K562 (cell line): Measurements from ENCODE around the gene IFFO2. TPM values are rescaled to one million over a fixed set of nuclear protein-coding genes. Genes with fewer than 3 reads are reported as not detected.

Experiments used
- ATAC-seq: fragments of 200-7000 bp; cut with Tn5 transposase; 3 replicates; pipeline ENCODE4 v1.9.1; 2020; ENCODE audit warnings: moderate library complexity
- BruUV-seq: library from RNA; stranded (reverse); fragments of 400-500 nt; replicated peaks from 2 replicates; lab custom pipeline; 2021; lab: Mats Ljungman, UMichigan
- CTCF ChIA-PET: fragments of 300-600 bp; formaldehyde crosslinking; extraction: SDS; loops from one replicate; lab custom pipeline; 2021; ENCODE audit warnings: low intra/inter-chr PET ratio; lab: Yijun Ruan, JAX
- POLR2A ChIA-PET: fragments of 300-600, 350-650 bp; sonication (Branson Sonifier 250); formaldehyde crosslinking; extraction: SDS; loops from one replicate; lab custom pipeline; 2021; ENCODE audit warnings: antibody characterized with exemption, inconsistent platforms; lab: Yijun Ruan, JAX
- DNase-seq, 4 experiments: peaks; one replicate each; pipeline versions ENCODE4 v3.0.0 to v3.0.0-alpha.2; 2011 to 2018; ENCODE audit warnings: low spot score in 3 of 4, mixed read lengths in 3 of 4; ENCODE audit errors: extremely low read depth in 1 of 4
- FAIRE-seq: peaks from 2 replicates; lab custom pipeline; 2011; peaks lifted over from hg19 to GRCh38; lab: Jason Lieb, UNC
- H2AFZ ChIP-seq: 2 replicates; pipeline ENCODE4 v1.6.0; 2011; ENCODE audit warnings: low read depth, low read length, control low read depth, inconsistent platforms
- H3K27ac ChIP-seq: fragments of 200-600 bp; 3 replicates; pipeline ENCODE4 v1.8.0; 2011; ENCODE audit warnings: low read depth, mild to moderate bottlenecking, control low read depth, inconsistent platforms, low read length, moderate library complexity, mixed read lengths; ENCODE audit errors: extremely low read depth
- H3K27me3 ChIP-seq, 2 experiments: fragments of 300-600 bp in 1 of 2; 2 replicates in 1 of 2; 3 replicates in 1 of 2; pipeline versions ENCODE4 v1.6.0 to v1.8.0; 2011; ENCODE audit warnings: inconsistent platforms in 2 of 2, low read length in 2 of 2, mild to moderate bottlenecking in 1 of 2, mixed read lengths in 1 of 2, moderate library complexity in 1 of 2; ENCODE audit not compliant: control insufficient read depth in 2 of 2, insufficient read depth in 2 of 2
- H3K36me3 ChIP-seq: fragments of 300-600 bp; 3 replicates; pipeline ENCODE4 v1.8.0; 2011; ENCODE audit warnings: mild to moderate bottlenecking, low read length, inconsistent platforms; ENCODE audit not compliant: control insufficient read depth, insufficient read depth
- H3K4me1 ChIP-seq, 2 experiments: fragments of 200-600 bp in 1 of 2; replicated peaks in 1 of 2; 2 replicates in 1 of 2; 3 replicates in 1 of 2; pipeline versions ENCODE4 v1.5.1 to v1.8.0; 2011; ENCODE audit warnings: inconsistent platforms in 2 of 2, low read length in 2 of 2, mild to moderate bottlenecking in 1 of 2, mixed read lengths in 1 of 2, moderate library complexity in 1 of 2; ENCODE audit not compliant: control insufficient read depth in 2 of 2, insufficient read depth in 2 of 2
- H3K4me2 ChIP-seq: 2 replicates; pipeline ENCODE4 v1.6.1; 2011; ENCODE audit warnings: low read length, control low read depth, inconsistent platforms, mixed read lengths; ENCODE audit not compliant: insufficient read depth
- H3K4me3 ChIP-seq: fragments of 200-600 bp; sonication (generic), shearing (Covaris generic); 2 replicates; pipeline ENCODE4 v1.5.1; 2016; ENCODE audit warnings: control low read depth, inconsistent platforms
- H3K79me2 ChIP-seq: fragments of 200-600 bp; 3 replicates; pipeline ENCODE4 v1.8.0; 2011; ENCODE audit warnings: low read length, inconsistent platforms; ENCODE audit not compliant: control insufficient read depth, insufficient read depth
- H3K9ac ChIP-seq, 2 experiments: 2 replicates each; pipeline versions ENCODE4 v1.6.0 to v1.6.1; 2011; ENCODE audit warnings: low read depth in 2 of 2, low read length in 2 of 2, control low read depth in 1 of 2, inconsistent platforms in 1 of 2, mild to moderate bottlenecking in 1 of 2, mixed read lengths in 1 of 2; ENCODE audit not compliant: insufficient read depth in 1 of 2
- H3K9me1 ChIP-seq: one replicate; pipeline ENCODE4 v1.6.0; 2011; ENCODE audit warnings: inconsistent platforms, mild to moderate bottlenecking, low read length, moderate library complexity; ENCODE audit not compliant: control insufficient read depth, insufficient read depth
- H3K9me3 ChIP-seq: replicated peaks from 2 replicates; pipeline ENCODE4 v1.5.1; 2011; ENCODE audit warnings: low read depth, low read length, inconsistent platforms; ENCODE audit not compliant: control insufficient read depth, insufficient read depth
- H4K20me1 ChIP-seq: replicated peaks from 2 replicates; pipeline ENCODE4 v1.6.1; 2011; ENCODE audit warnings: low read length, inconsistent platforms, mixed read lengths; ENCODE audit not compliant: control insufficient read depth, insufficient read depth
- CREB3 ChIP-seq: fragments of 450-650 bp; conservative IDR thresholded peaks from 2 replicates; pipeline ENCODE4 v1.6.1; 2016; ENCODE audit warnings: missing genetic modification characterization, low read depth, mild to moderate bottlenecking, missing compliant biosample characterization, moderate library complexity
- HMG20A ChIP-seq: fragments of 450-650 bp; formaldehyde crosslinking; conservative IDR thresholded peaks from 2 replicates; pipeline ENCODE4 v1.4.0; 2020; ENCODE audit warnings: mild to moderate bottlenecking, mixed read lengths
- MEIS2 ChIP-seq: fragments of 450-650 bp; IDR thresholded peaks from 2 replicates; pipeline ENCODE4 v1.6.1; 2014; ENCODE audit warnings: mild to moderate bottlenecking; ENCODE audit not compliant: partially characterized antibody
- MYC ChIP-seq, 2 experiments: fragments of 250-450 bp in 1 of 2; sonication (Bioruptor Pico) in 1 of 2; IDR thresholded peaks; 2 replicates each; pipeline versions ENCODE4 v1.5.1 to v1.6.1; 2012 to 2021; ENCODE audit warnings: low read depth in 2 of 2, borderline replicate concordance in 1 of 2, improper control_type of control experiment in 1 of 2, low read length in 1 of 2, mild to moderate bottlenecking in 1 of 2, moderate library complexity in 1 of 2
- NR1H2 ChIP-seq: sonication (generic); formaldehyde crosslinking; IDR thresholded peaks from 2 replicates; pipeline ENCODE4 v1.4.0; 2020; ENCODE audit warnings: mild to moderate bottlenecking, missing genetic modification reagents
- PRDM10 ChIP-seq: fragments of 450-650 bp; IDR thresholded peaks from 2 replicates; pipeline ENCODE4 v1.6.1; 2018; ENCODE audit not compliant: partially characterized antibody
- SMARCB1 ChIP-seq: IDR thresholded peaks from 2 replicates; pipeline ENCODE4 v1.6.1; 2011; ENCODE audit warnings: improper control_type of control experiment, low read depth; ENCODE audit not compliant: insufficient read length
- YY1 ChIP-seq, 3 experiments: IDR thresholded peaks; 2 replicates each; pipeline ENCODE4 v1.6.1; 2011; ENCODE audit warnings: low read length in 2 of 3, mild to moderate bottlenecking in 2 of 3, moderate library complexity in 2 of 3, borderline replicate concordance in 1 of 3, control low read depth in 1 of 3, low read depth in 1 of 3; ENCODE audit not compliant: insufficient read depth in 3 of 3, insufficient replicate concordance in 2 of 3, control insufficient read depth in 1 of 3, insufficient read length in 1 of 3; ENCODE audit errors: extremely low read depth in 1 of 3
- ZNF282 ChIP-seq: sonication (generic); formaldehyde crosslinking; IDR thresholded peaks from 2 replicates; pipeline ENCODE4 v1.8.1; 2023; ENCODE audit warnings: missing genetic modification reagents
- ZNF639 ChIP-seq, 2 experiments: fragments of 200-800 bp in 1 of 2; sonication (Bioruptor generic) in 1 of 2; sonication (generic) in 1 of 2; formaldehyde crosslinking in 1 of 2; IDR thresholded peaks in 1 of 2; conservative IDR thresholded peaks in 1 of 2; 2 replicates each; pipeline versions ENCODE4 v1.5.0 to v1.6.1; 2016 to 2020; ENCODE audit warnings: missing compliant biosample characterization in 1 of 2, missing genetic modification characterization in 1 of 2, missing genetic modification reagents in 1 of 2
- ZNF740 ChIP-seq, 3 experiments: fragments of 200-800 bp in 1 of 3; sonication (Bioruptor generic) in 1 of 3; sonication (generic) in 1 of 3; formaldehyde crosslinking in 1 of 3; IDR thresholded peaks; 2 replicates each; pipeline versions ENCODE4 v1.6.1 to v1.8.0; 2016 to 2022; ENCODE audit warnings: mild to moderate bottlenecking in 2 of 3, missing compliant biosample characterization in 2 of 3, missing genetic modification characterization in 2 of 3, missing genetic modification reagents in 1 of 3
- WGBS: fragments of 100-300 bp; shearing (Covaris generic); methylation state at CpG from one replicate; pipeline ENCODE4 v1.1.6; 2016; ENCODE audit warnings: low coverage, mixed read lengths; ENCODE audit not compliant: insufficient coverage; ENCODE audit errors: missing lambda C conversion rate; 5-methylcytosine and 5-hydroxymethylcytosine counted together
- in situ Hi-C: fragments of 300-500 bp; cut with MboI; formaldehyde crosslinking; loops from 4 replicates; pipeline ENCODE4 v1.15.0; 2018; ENCODE audit warnings: inconsistent platforms, mixed read lengths
- intact Hi-C: fragments of 100-400 bp; cut with micrococcal nuclease; formaldehyde crosslinking; loops from 2 replicates; pipeline ENCODE4 v1.14.2; 2022
- polyA plus RNA-seq, 8 experiments: library from polyadenylated mRNA; depleted of rRNA in 4 of 8; stranded (reverse) in 5 of 8; unstranded in 3 of 8; fragments of >200 nt; fragmentation: Nextera tagmentation in 2 of 8; fragmentation: Illumina TruSeq in 1 of 8; extraction: Ambion mirVana in 2 of 8; extraction: Trizol in 1 of 8; gene quantifications; 2 replicates each; pipeline versions ENCODE4 v1.2.1 to v1.2.3, GENCODE V29; 2011 to 2014; ENCODE audit warnings: inconsistent platforms in 1 of 8, missing spikeins in 1 of 8
- total RNA-seq, 7 experiments: library from RNA; depleted of rRNA in 6 of 7; stranded (reverse); fragments of >200 nt in 6 of 7; fragmentation: Illumina TruSeq in 2 of 7; extraction: Trizol in 2 of 7; gene quantifications; 2 replicates each; pipeline versions ENCODE4 v1.2.1 to v1.2.3, GENCODE V29; 2011 to 2021; ENCODE audit warnings: low replicate concordance in 1 of 7

IFFO2 gene
- total and polyA plus RNA-seq, 9 of the 15 experiments (the other 6 are each of a cell fraction or from before 2014, with no cell fraction given): 0.15 to 1.0 (median 0.44) TPM; not detected in 2

GRCh38 chr1:18992646-18993045, 36.2 kb upstream of the IFFO2 start:
- ChIA-PET CTCF (no interaction called here), POLR2A (no interaction called here)
- no peak for ATAC-seq
- Histone ChIP-seq H3K27me3 (peaks cover 3 to 57% of the 10 kb centered on the region in 2 experiments; a peak in 3 of 5 replicates), H4K20me1 (no peaks in the 10 kb centered on the region), H3K36me3 (no peaks in the 10 kb centered on the region), H3K4me1 (no peaks in the 10 kb centered on the region), H3K9me3 (no peaks in the 10 kb centered on the region), H3K9me1 (no peaks in the 10 kb centered on the region), H3K4me2 (no peak overlapping the region), H3K79me2 (no peaks in the 10 kb centered on the region), H3K4me3 (no peak overlapping the region), H3K9ac (no peak overlapping the region), H3K27ac (no peak overlapping the region), H2AFZ (no peak overlapping the region)
- BruUV-seq: no TSS peak
- in situ Hi-C loops: no loop called here
- 0% methylated on average over 3 of the region's 3 CpGs for whole genome bisulfite sequencing
- FAIRE-seq: no peak
- no peak for DNase-seq
- intact Hi-C loops: no loop called here
- TF ChIP-seq NR1H2 (CRISPR knock-in tag) (no peak), MEIS2 (peak; percentile 90), SMARCB1 (no peak), HMG20A (CRISPR knock-in tag) (no peak), ZNF740 (CRISPR knock-in tag; IDR thresholded peaks at IDR 0.05) (no peak), ZNF740 (tag; IDR thresholded peaks at IDR 0.05) (no peak), YY1 (IDR thresholded peaks at IDR 0.05; ENCODE audit: borderline replicate concordance in 1 of 3, control insufficient read depth in 1 of 3, extremely low read depth in 1 of 3, insufficient read depth in 3 of 3, insufficient read length in 1 of 3, insufficient replicate concordance in 2 of 3, low read depth in 1 of 3, low read length in 2 of 3) (no peak), PRDM10 (no peak), ZNF282 (CRISPR knock-in tag) (no peak), CREB3 (no peak), ZNF639 (CRISPR knock-in tag; conservative IDR thresholded peaks at IDR 0.05 in 1 of 2, IDR thresholded peaks at IDR 0.05 in 1 of 2) (no peak), MYC (IDR thresholded peaks at IDR 0.05; ENCODE audit: low read depth, low read length) (no peak), MYC (CRISPR knock-in tag; IDR thresholded peaks at IDR 0.05; ENCODE audit: borderline replicate concordance, low read depth) (no peak)
